GM12878 (cell line): ENCODE measurements around the gene HOXC12. TPM values are rescaled to one million over a fixed set of nuclear protein-coding genes. Genes with fewer than 3 reads are reported as not detected.

Experiments used
- ATAC-seq: fragments of 200-7000 bp; cut with Tn5 transposase; 3 replicates; pipeline ENCODE4 v1.9.1; 2020; ENCODE audit warnings: mild to moderate bottlenecking, moderate library complexity
- BruUV-seq: library from RNA; stranded (reverse); fragments of 400-500 nt; replicated peaks from 2 replicates; lab custom pipeline; 2021; lab: Mats Ljungman, UMichigan
- CTCF ChIA-PET: fragments of 300-600 bp; sonication (Branson Sonifier 250); formaldehyde crosslinking; extraction: SDS; loops from one replicate; lab custom pipeline; 2021; ENCODE audit warnings: inconsistent platforms; lab: Yijun Ruan, JAX
- POLR2A ChIA-PET: fragments of 350-600 bp; formaldehyde crosslinking; extraction: SDS; loops from one replicate; lab custom pipeline; 2021; ENCODE audit warnings: inconsistent platforms; lab: Charles Lee
- RAD21 ChIA-PET: fragments of 300-600 bp; sonication (Branson Sonifier 250); formaldehyde crosslinking; loops from one replicate; lab custom pipeline; 2023; ENCODE audit warnings: antibody characterized with exemption; ENCODE audit not compliant: unreplicated experiment; lab: Charles Lee
- SMC1A ChIA-PET: fragments of 300-600 bp; sonication (Branson Sonifier 250); formaldehyde crosslinking; loops from one replicate; lab custom pipeline; 2023; ENCODE audit not compliant: unreplicated experiment, uncharacterized antibody; lab: Charles Lee
- DNase-seq: peaks from one replicate; pipeline ENCODE4 v3.0.0-alpha.2; 2011; ENCODE audit warnings: low read depth, low spot score
- FAIRE-seq: peaks from 3 replicates; lab custom pipeline; 2011; peaks lifted over from hg19 to GRCh38; lab: Jason Lieb, UNC
- H2AFZ ChIP-seq: 2 replicates; pipeline ENCODE4 v1.6.0; 2011; ENCODE audit warnings: low read depth, low read length, control low read depth; ENCODE audit not compliant: control insufficient read depth
- H3K27ac ChIP-seq: 2 replicates; pipeline ENCODE4 v1.5.1; 2011; ENCODE audit warnings: control low read depth; ENCODE audit not compliant: control insufficient read depth, insufficient read depth
- H3K27me3 ChIP-seq, 2 experiments: replicated peaks in 1 of 2; 2 replicates each; pipeline versions ENCODE4 v1.6.0 to v1.6.1; 2011; ENCODE audit warnings: low read length in 1 of 2; ENCODE audit not compliant: control insufficient read depth in 2 of 2, insufficient read depth in 2 of 2
- H3K36me3 ChIP-seq, 2 experiments: 2 replicates each; pipeline ENCODE4 v1.5.1; 2011; ENCODE audit warnings: low read length in 1 of 2; ENCODE audit not compliant: control insufficient read depth in 2 of 2, insufficient read depth in 2 of 2
- H3K4me1 ChIP-seq: 2 replicates; pipeline ENCODE4 v1.6.1; 2011; ENCODE audit warnings: mild to moderate bottlenecking, low read length, moderate library complexity, mixed read lengths; ENCODE audit not compliant: control insufficient read depth, insufficient read depth
- H3K4me2 ChIP-seq: 2 replicates; pipeline ENCODE4 v1.6.0; 2011; ENCODE audit warnings: control low read depth; ENCODE audit not compliant: control insufficient read depth, insufficient read depth
- H3K4me3 ChIP-seq: fragments of 200-600 bp; sonication (generic); 2 replicates; pipeline ENCODE4 v1.5.1; 2016
- H3K79me2 ChIP-seq: 2 replicates; pipeline ENCODE4 v1.6.0; 2011; ENCODE audit warnings: low read length; ENCODE audit not compliant: control insufficient read depth, insufficient read depth
- H3K9ac ChIP-seq: 2 replicates; pipeline ENCODE4 v1.8.0; 2011; ENCODE audit warnings: low read length, control low read depth, mixed read lengths; ENCODE audit not compliant: control insufficient read depth, insufficient read depth
- H3K9me3 ChIP-seq: replicated peaks from 3 replicates; pipeline ENCODE4 v1.5.1; 2011; ENCODE audit warnings: mild to moderate bottlenecking, low read length; ENCODE audit not compliant: control insufficient read depth, insufficient read depth
- H4K20me1 ChIP-seq: 2 replicates; pipeline ENCODE4 v1.6.0; 2011; ENCODE audit not compliant: control insufficient read depth, insufficient read depth
- BCLAF1 ChIP-seq: fragments of 450-650 bp; IDR thresholded peaks from 2 replicates; pipeline ENCODE4 v1.6.1; 2017; ENCODE audit warnings: antibody characterized with exemption, mild to moderate bottlenecking, moderate library complexity
- CBFB ChIP-seq: IDR thresholded peaks from 2 replicates; pipeline ENCODE4 v1.6.1; 2016; ENCODE audit warnings: antibody characterized with exemption, low read depth
- E4F1 ChIP-seq: fragments of 450-650 bp; IDR thresholded peaks from 2 replicates; pipeline ENCODE4 v1.6.1; 2018; ENCODE audit warnings: borderline replicate concordance, mild to moderate bottlenecking; ENCODE audit not compliant: partially characterized antibody
- ESRRA ChIP-seq: IDR thresholded peaks from 2 replicates; pipeline ENCODE4 v1.6.1; 2012; ENCODE audit warnings: mild to moderate bottlenecking, low read length, improper control_type of control experiment
- FOXM1 ChIP-seq: IDR thresholded peaks from 2 replicates; pipeline ENCODE4 v1.6.1; 2012; ENCODE audit warnings: low read depth, mild to moderate bottlenecking, inconsistent platforms, low read length, moderate library complexity
- PBX3 ChIP-seq: IDR thresholded peaks from 2 replicates; pipeline ENCODE4 v1.6.1; 2011; ENCODE audit warnings: mild to moderate bottlenecking, low read depth, low read length, moderate library complexity; ENCODE audit not compliant: insufficient replicate concordance
- STAT1 ChIP-seq: fragments of 450-650 bp; conservative IDR thresholded peaks from 2 replicates; pipeline ENCODE4 v1.6.1; 2014; ENCODE audit warnings: antibody characterized with exemption, mild to moderate bottlenecking
- TAF1 ChIP-seq: IDR thresholded peaks from 2 replicates; pipeline ENCODE4 v1.6.1; 2011; ENCODE audit warnings: mild to moderate bottlenecking, low read depth, low read length, borderline replicate concordance
- WRNIP1 ChIP-seq: IDR thresholded peaks from 2 replicates; pipeline ENCODE4 v1.6.1; 2011; ENCODE audit warnings: low read depth, low read length, improper control_type of control experiment, borderline replicate concordance
- WGBS: methylation state at CpG from one replicate; pipeline ENCODE4 v1.1.6; 2016; ENCODE audit warnings: low lambda C conversion rate; ENCODE audit not compliant: insufficient replicate concordance, insufficient coverage; ENCODE audit errors: missing lambda C conversion rate; 5-methylcytosine and 5-hydroxymethylcytosine counted together
- in situ Hi-C: fragments of 300-500 bp; cut with MboI; formaldehyde crosslinking; loops from 9 replicates; pipeline ENCODE4 v1.14.3; 2018; ENCODE audit warnings: mixed read lengths
- intact Hi-C: fragments of 100-400 bp; cut with micrococcal nuclease; formaldehyde crosslinking; loops from one replicate; pipeline ENCODE4 v1.14.2; 2022; ENCODE audit not compliant: unreplicated experiment
- polyA plus RNA-seq, 11 experiments: library from polyadenylated mRNA; depleted of rRNA in 4 of 11; unstranded in 6 of 11; stranded (reverse) in 5 of 11; fragments of >200 nt; fragmentation: Nextera tagmentation in 4 of 11; fragmentation: Illumina TruSeq in 1 of 11; extraction: Ambion mirVana in 4 of 11; extraction: Trizol in 1 of 11; gene quantifications; 1 replicate in 1 of 11; 2 replicates in 10 of 11; pipeline versions ENCODE4 v1.2.1 to v1.2.3, GENCODE V29; 2011 to 2016; ENCODE audit warnings: inconsistent platforms in 2 of 11, missing spikeins in 2 of 11, low read depth in 1 of 11
- total RNA-seq, 4 experiments: library from RNA; depleted of rRNA in 3 of 4; stranded (reverse); fragments of >200 nt in 3 of 4; fragmentation: Illumina TruSeq in 1 of 4; extraction: Trizol in 1 of 4; gene quantifications; 2 replicates each; pipeline versions ENCODE4 v1.2.1 to v1.2.3, GENCODE V29; 2013 to 2021

The HOXC12 gene
- total and polyA plus RNA-seq, 10 of the 15 experiments (the other 5 are each of a cell fraction or from before 2014, with no cell fraction given): not detected

GRCh38 chr12:53938326-53939140, 16.2 kb upstream of the HOXC12 start, which contains the start of gene HOXC13 (continued):
- TF ChIP-seq PBX3 (no peak), STAT1 (no peak)

GRCh38 chr12:53939141-53940108, 15.3 kb upstream of the HOXC12 start:
- POLR2A ChIA-PET: no interaction called here
- in situ Hi-C loops (no loop called here), intact Hi-C loops (no loop called here)
- no peak overlapping the region for H3K4me3 ChIP-seq
- H3K79me2 ChIP-seq: no peaks in the 10 kb centered on the region
- 58% methylated on average over 60 of the region's 91 CpGs for WGBS
- H3K9ac ChIP-seq: no peak overlapping the region
- no peak overlapping the region for H3K27ac ChIP-seq
- no peaks in the 10 kb centered on the region for H3K4me1 ChIP-seq
- no peak overlapping the region for H3K4me2 ChIP-seq
- SMC1A ChIA-PET: no interaction called here
- BruUV-seq: no TSS peak
- H2AFZ ChIP-seq: no peak overlapping the region
- no peak for DNase-seq
- no peak for ATAC-seq
- H4K20me1 ChIP-seq: no peaks in the 10 kb centered on the region
- RAD21 ChIA-PET: no interaction called here
- no peaks in the 10 kb centered on the region for H3K36me3 ChIP-seq
- CTCF ChIA-PET: interaction anchor here (0.7 kb wide), 1 partner anchor 155 kb away, joined by 3 read pairs; no protein-coding TSS in a partner anchor
- FAIRE-seq: no peak
- no peaks in the 10 kb centered on the region; the same call in 1 of the 3 replicates for H3K9me3 ChIP-seq
- H3K27me3 ChIP-seq: peaks cover 13 to 37% of the 10 kb centered on the region in 2 experiments
- TF ChIP-seq E4F1 (no peak), WRNIP1 (no peak), TAF1 (no peak), CBFB (no peak), ESRRA (no peak), BCLAF1 (no peak), FOXM1 (no peak), STAT1 (no peak)
